Suprapubic skin (tissue), 4 donors: ENCODE measurements around the gene DPYD. TPM values are rescaled to one million over a fixed set of nuclear protein-coding genes. Genes with fewer than 3 reads are reported as not detected.

Experiments used
- DNase-seq, 2 donors: peaks; one replicate each; pipeline ENCODE4 v3.0.0-alpha.2; 2019; ENCODE audit warnings: low spot score in 2 of 2
- H3K27ac ChIP-seq: fragments of 200-600 bp; sonication (generic); one replicate; pipeline ENCODE4 v1.5.1; 2019
- H3K27me3 ChIP-seq: fragments of 200-600 bp; sonication (generic); one replicate; pipeline ENCODE4 v1.5.1; 2019
- H3K36me3 ChIP-seq: fragments of 200-600 bp; sonication (generic); one replicate; pipeline ENCODE4 v1.5.1; 2019
- H3K4me1 ChIP-seq: fragments of 200-600 bp; sonication (generic); one replicate; pipeline ENCODE4 v1.5.1; 2019
- H3K4me3 ChIP-seq: fragments of 200-600 bp; sonication (generic); one replicate; pipeline ENCODE4 v1.5.1; 2019; ENCODE audit warnings: mild to moderate bottlenecking
- H3K9me3 ChIP-seq: fragments of 200-600 bp; sonication (generic); one replicate; pipeline ENCODE4 v1.5.1; 2019
- EP300 ChIP-seq: sonication (generic); formaldehyde crosslinking; IDR thresholded peaks from one replicate; pipeline ENCODE4 v1.6.1; 2017; ENCODE audit warnings: antibody characterized with exemption
- POLR2A ChIP-seq, 2 donors: fragments of 450-650 bp; IDR thresholded peaks; one replicate each; pipeline ENCODE4 v1.6.1; 2017; ENCODE audit warnings: antibody characterized with exemption in 2 of 2, mild to moderate bottlenecking in 2 of 2, moderate library complexity in 2 of 2
- POLR2AphosphoS5 ChIP-seq, 3 donors: sonication (generic); formaldehyde crosslinking; IDR thresholded peaks; one replicate each; pipeline ENCODE4 v1.6.1; 2017; ENCODE audit warnings: antibody characterized with exemption in 3 of 3
- WGBS: methylation state at CpG from one replicate; pipeline ENCODE4 v1.1.5; 2018; 5-methylcytosine and 5-hydroxymethylcytosine counted together
- total RNA-seq, 4 donors: library from RNA; depleted of rRNA; stranded (reverse); fragments of >200 nt; gene quantifications; one replicate each; pipeline ENCODE4 v1.1.0, GENCODE V29; 2016
- TF ChIP-seq, protein P1 (sequence below), 2 donors: fragments of 200-600 bp in 1 of 2; fragments of 450-650 bp in 1 of 2; sonication (generic) in 1 of 2; IDR thresholded peaks; one replicate each; pipeline ENCODE4 v1.5.1; 2016 to 2019; ENCODE audit warnings: antibody characterized with exemption in 2 of 2, mild to moderate bottlenecking in 1 of 2, moderate library complexity in 1 of 2

The DPYD gene
- total RNA-seq, 4 donors from 2014 or later, result 10.1 to 31.9 (median 11.6) TPM

GRCh38 chr1:97377432-97378034, 543.3 kb downstream of the DPYD start:
- TF ChIP-seq, protein P1, sequence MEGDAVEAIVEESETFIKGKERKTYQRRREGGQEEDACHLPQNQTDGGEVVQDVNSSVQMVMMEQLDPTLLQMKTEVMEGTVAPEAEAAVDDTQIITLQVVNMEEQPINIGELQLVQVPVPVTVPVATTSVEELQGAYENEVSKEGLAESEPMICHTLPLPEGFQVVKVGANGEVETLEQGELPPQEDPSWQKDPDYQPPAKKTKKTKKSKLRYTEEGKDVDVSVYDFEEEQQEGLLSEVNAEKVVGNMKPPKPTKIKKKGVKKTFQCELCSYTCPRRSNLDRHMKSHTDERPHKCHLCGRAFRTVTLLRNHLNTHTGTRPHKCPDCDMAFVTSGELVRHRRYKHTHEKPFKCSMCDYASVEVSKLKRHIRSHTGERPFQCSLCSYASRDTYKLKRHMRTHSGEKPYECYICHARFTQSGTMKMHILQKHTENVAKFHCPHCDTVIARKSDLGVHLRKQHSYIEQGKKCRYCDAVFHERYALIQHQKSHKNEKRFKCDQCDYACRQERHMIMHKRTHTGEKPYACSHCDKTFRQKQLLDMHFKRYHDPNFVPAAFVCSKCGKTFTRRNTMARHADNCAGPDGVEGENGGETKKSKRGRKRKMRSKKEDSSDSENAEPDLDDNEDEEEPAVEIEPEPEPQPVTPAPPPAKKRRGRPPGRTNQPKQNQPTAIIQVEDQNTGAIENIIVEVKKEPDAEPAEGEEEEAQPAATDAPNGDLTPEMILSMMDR (IDR thresholded peaks at IDR 0.05), result no peak
- TF ChIP-seq POLR2A (IDR thresholded peaks at IDR 0.05) (no peak), POLR2AphosphoS5 (IDR thresholded peaks at IDR 0.05) (no peak), EP300 (no peak)

GRCh38 chr1:97373000-97373399, 547.8 kb downstream of the DPYD start:
- H3K9me3 ChIP-seq, result no peaks in the 10 kb centered on the region
- 66% methylated on average over 5 of the region's 5 CpGs for WGBS
- no peak overlapping the region for H3K4me3 ChIP-seq
- TF ChIP-seq POLR2A (IDR thresholded peaks at IDR 0.05), result no peak
- TF ChIP-seq EP300, result no peak
- TF ChIP-seq POLR2AphosphoS5 (IDR thresholded peaks at IDR 0.05), result no peak
- TF ChIP-seq, protein P1 (IDR thresholded peaks at IDR 0.05), result no peak
- no peak for DNase-seq
- no peaks in the 10 kb centered on the region for H3K36me3 ChIP-seq
- no peak overlapping the region for H3K27ac ChIP-seq
- H3K27me3 ChIP-seq, result no peaks in the 10 kb centered on the region
- no peaks in the 10 kb centered on the region for H3K4me1 ChIP-seq

More at GRCh38 chr1:97377432-97378034, 543.3 kb downstream of the DPYD start:
- H3K4me1 ChIP-seq, result no peaks in the 10 kb centered on the region
- no peaks in the 10 kb centered on the region for H3K9me3 ChIP-seq
- H3K27ac ChIP-seq, result no peak overlapping the region
- H3K4me3 ChIP-seq, result no peak overlapping the region
- H3K36me3 ChIP-seq, result no peaks in the 10 kb centered on the region
- DNase-seq, result no peak
- H3K27me3 ChIP-seq, result no peaks in the 10 kb centered on the region
- 71% methylated on average over 5 of the region's 5 CpGs for WGBS

- no peak for DNase-seq
- H3K4me3 ChIP-seq, result no peak overlapping the region
- no peaks in the 10 kb centered on the region for H3K9me3 ChIP-seq
- H3K36me3 ChIP-seq, result no peaks in the 10 kb centered on the region
- no peaks in the 10 kb centered on the region for H3K4me1 ChIP-seq
- no peaks in the 10 kb centered on the region for H3K27me3 ChIP-seq
- no peak overlapping the region for H3K27ac ChIP-seq
- no peak for TF ChIP-seq POLR2AphosphoS5 (IDR thresholded peaks at IDR 0.05)
- TF ChIP-seq EP300, result no peak
- TF ChIP-seq, protein P1 (IDR thresholded peaks at IDR 0.05), result no peak
- TF ChIP-seq POLR2A (IDR thresholded peaks at IDR 0.05), result no peak
- 90% methylated on average over 1 of the region's 1 CpG for whole genome bisulfite sequencing
Measured at GRCh38 chr1:97372531-97372930, 548.3 kb downstream of the DPYD start.

DNA sequence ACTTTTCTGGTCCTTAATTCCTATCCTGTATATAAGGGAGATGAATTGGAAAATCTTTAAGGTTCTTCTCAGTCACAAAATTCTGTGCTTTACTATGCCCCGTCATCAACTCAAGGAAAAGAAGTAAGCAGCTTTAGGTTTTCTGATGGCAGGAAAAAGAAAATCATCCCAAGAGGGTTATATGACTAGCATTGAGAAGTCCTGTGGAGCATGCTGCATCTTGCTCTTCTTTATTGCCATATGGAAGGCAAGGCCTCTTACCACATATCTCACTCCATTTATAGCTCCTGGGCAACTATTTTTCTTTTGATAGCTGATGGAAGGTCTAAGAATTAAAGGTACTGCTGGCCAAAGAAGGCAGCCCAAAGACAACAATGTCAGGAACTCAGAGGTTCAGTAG, 552.5 kb downstream of the DPYD start:
- Histone ChIP-seq H3K4me3 (no peak overlapping the region), H3K9me3 (no peaks in the 10 kb centered on the region), H3K4me1 (no peaks in the 10 kb centered on the region), H3K27ac (no peak overlapping the region), H3K27me3 (no peaks in the 10 kb centered on the region), H3K36me3 (no peaks in the 10 kb centered on the region)
- TF ChIP-seq POLR2A (IDR thresholded peaks at IDR 0.05) (no peak), EP300 (no peak)
- TF ChIP-seq, protein P1 (IDR thresholded peaks at IDR 0.05), result no peak
- 100% methylated on average over 1 of the region's 1 CpG for WGBS
- DNase-seq, result no peak

DNA sequence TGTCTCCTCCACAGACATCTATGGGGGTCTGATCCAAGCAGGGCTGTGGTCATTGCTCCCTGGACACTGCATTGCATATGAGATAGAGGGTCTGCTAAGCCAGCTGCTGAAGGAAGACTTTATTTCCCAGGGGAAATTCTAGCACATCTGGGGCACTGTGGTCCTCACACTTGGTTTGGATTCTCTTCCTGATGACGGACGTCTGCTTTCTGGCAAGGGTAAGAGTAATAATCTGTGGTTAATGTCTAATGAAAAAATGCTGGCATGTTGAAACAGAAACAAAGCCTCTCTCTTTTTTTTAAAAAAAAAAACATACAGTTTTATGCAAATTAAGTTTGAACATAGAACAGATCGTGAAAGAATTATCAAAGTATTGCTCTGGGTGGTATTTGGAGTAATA, 553.9 kb downstream of the DPYD start:
- Histone ChIP-seq H3K4me1 (no peaks in the 10 kb centered on the region), H3K36me3 (no peaks in the 10 kb centered on the region), H3K27ac (no peak overlapping the region), H3K9me3 (no peaks in the 10 kb centered on the region), H3K4me3 (no peak overlapping the region), H3K27me3 (no peaks in the 10 kb centered on the region)
- DNase-seq, result no peak
- WGBS, result 39% methylated on average over 3 of the region's 3 CpGs
- TF ChIP-seq POLR2A (IDR thresholded peaks at IDR 0.05) (no peak), POLR2AphosphoS5 (IDR thresholded peaks at IDR 0.05) (no peak), EP300 (no peak)
- TF ChIP-seq, protein P1 (IDR thresholded peaks at IDR 0.05), result no peak
